HG02870 (cell line): ENCODE results near the gene KRTAP21-3.

Experiments used
- ATAC-seq: cut with Tn5 transposase; IDR thresholded peaks from one replicate; pipeline ENCODE4 v1.9.1; 2021; ENCODE audit warnings: mild to moderate bottlenecking, moderate library complexity; ENCODE audit not compliant: unreplicated experiment

The KRTAP21-3 gene

GRCh38 chr21:30668776-30669175 is 49.8 kb downstream of the KRTAP21-3 start:
- ATAC-seq: no peak
